Measurements from ENCODE around the gene TSSK3. TPM values are rescaled to one million over a fixed set of nuclear protein-coding genes. Genes with fewer than 3 reads are reported as not detected.

The TSSK3 gene
- total RNA-seq, 3 donors from 2014 or later, result 1.8 to 3.6 (median 2.3) TPM

- DNase-seq (no peak), ATAC-seq (no peak)
- Histone ChIP-seq H3K9me3 (no peaks in the 10 kb centered on the region), H3K36me3 (ENCODE audit: low read depth) (no peaks in the 10 kb centered on the region), H3K4me1 (ENCODE audit: low read depth) (peaks cover 21% of the 10 kb centered on the region), H3K4me3 (no peak overlapping the region)
- intact Hi-C loops (cut with DNase I, micrococcal nuclease), result no loop called here
- no peak for TF ChIP-seq CTCF (IDR thresholded peaks at IDR 0.05)
These were observed 32.3 kb upstream of the TSSK3 start for GRCh38 chr1:32329931-32330466.

- peak in 1 of 3 donors; percentile 35 for DNase-seq
- H3K36me3 ChIP-seq (ENCODE audit: low read depth), result no peaks in the 10 kb centered on the region
- ATAC-seq, result no peak
- H3K4me3 ChIP-seq, result no peak overlapping the region
- no peaks in the 10 kb centered on the region for H3K9me3 ChIP-seq
- peaks cover 21% of the 10 kb centered on the region for H3K4me1 ChIP-seq (ENCODE audit: low read depth)
- intact Hi-C loops (cut with DNase I, micrococcal nuclease), result no loop called here
- TF ChIP-seq CTCF (IDR thresholded peaks at IDR 0.05), result no peak
These were observed 31.7 kb upstream of the TSSK3 start for GRCh38 chr1:32330558-32331151.

DNA sequence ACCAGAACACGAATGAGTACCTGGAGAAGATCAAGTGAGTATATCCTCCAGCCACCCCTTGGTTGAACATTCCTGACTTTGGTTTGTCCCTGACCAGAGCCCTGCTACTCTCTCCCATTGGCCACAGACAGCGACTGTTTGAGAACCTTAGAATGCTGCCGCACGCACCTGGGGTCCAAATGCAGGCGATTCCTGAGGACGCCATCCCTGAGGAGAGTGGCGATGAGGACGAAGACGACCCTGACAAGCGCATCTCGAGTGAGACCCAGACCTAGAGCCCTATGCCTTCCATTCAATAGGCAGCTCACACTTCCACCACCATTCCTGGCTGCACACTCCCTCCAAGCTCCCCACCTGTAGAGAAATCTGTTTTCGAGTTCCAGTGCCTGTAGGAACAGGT is 30.8 kb upstream of the TSSK3 start:
- H3K36me3 ChIP-seq (ENCODE audit: low read depth), result no peaks in the 10 kb centered on the region
- no peak overlapping the region for H3K4me3 ChIP-seq
- DNase-seq (peak in 1 of 3 donors; percentile 29), ATAC-seq (no peak)
- no peaks in the 10 kb centered on the region for H3K9me3 ChIP-seq
- TF ChIP-seq CTCF (IDR thresholded peaks at IDR 0.05), result no peak
- intact Hi-C loops (cut with DNase I, micrococcal nuclease), result no loop called here
- H3K4me1 ChIP-seq (ENCODE audit: low read depth), result peaks cover 23% of the 10 kb centered on the region

- Histone ChIP-seq H3K4me1 (ENCODE audit: low read depth) (peaks cover 25% of the 10 kb centered on the region), H3K9me3 (no peaks in the 10 kb centered on the region), H3K36me3 (ENCODE audit: low read depth) (no peaks in the 10 kb centered on the region), H3K4me3 (no peak overlapping the region)
- ATAC-seq (no peak), DNase-seq (peak in 2 of 3 donors; percentile 36 to 60)
- intact Hi-C loops (cut with DNase I, micrococcal nuclease), result no loop called here
- TF ChIP-seq CTCF (IDR thresholded peaks at IDR 0.05), result no peak
These were observed 29.9 kb upstream of the TSSK3 start for GRCh38 chr1:32332290-32333079.

- no peak overlapping the region for H3K4me3 ChIP-seq
These were observed 28.9 kb upstream of the TSSK3 start for GRCh38 chr1:32333251-32333963.

More at GRCh38 chr1:32333251-32333963, 28.9 kb upstream of the TSSK3 start:
- no peak for ATAC-seq
- no peak for DNase-seq
- TF ChIP-seq CTCF (IDR thresholded peaks at IDR 0.05), result no peak
- Histone ChIP-seq H3K9me3 (no peaks in the 10 kb centered on the region), H3K36me3 (ENCODE audit: low read depth) (no peaks in the 10 kb centered on the region), H3K4me1 (ENCODE audit: low read depth) (peaks cover 30% of the 10 kb centered on the region)
- intact Hi-C loops (cut with DNase I, micrococcal nuclease), result no loop called here

Measured in mucosa of descending colon (tissue), 3 donors.